Measurements from ENCODE around the gene BAD.

BAD gene

DNA sequence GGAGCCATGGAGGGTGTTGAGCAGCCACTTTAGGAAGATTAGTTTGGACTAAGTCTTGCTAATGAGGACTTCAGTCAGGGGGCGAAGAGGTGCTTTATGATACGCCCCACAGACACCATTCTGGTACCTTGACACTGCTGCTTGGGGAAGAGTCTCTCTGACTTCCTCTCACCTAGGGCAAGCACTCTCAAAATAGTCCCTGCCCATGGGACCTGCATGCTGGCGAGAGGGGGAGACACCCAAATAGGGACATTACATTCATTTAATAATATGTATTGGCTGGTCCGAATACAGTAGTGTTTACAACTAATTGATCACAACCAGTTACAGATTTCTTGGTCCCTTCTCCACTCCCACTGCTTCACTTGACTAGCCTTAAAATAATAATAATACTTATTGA lies 11.3 kb upstream of the BAD start:
- no peak for DNase-seq

DNA sequence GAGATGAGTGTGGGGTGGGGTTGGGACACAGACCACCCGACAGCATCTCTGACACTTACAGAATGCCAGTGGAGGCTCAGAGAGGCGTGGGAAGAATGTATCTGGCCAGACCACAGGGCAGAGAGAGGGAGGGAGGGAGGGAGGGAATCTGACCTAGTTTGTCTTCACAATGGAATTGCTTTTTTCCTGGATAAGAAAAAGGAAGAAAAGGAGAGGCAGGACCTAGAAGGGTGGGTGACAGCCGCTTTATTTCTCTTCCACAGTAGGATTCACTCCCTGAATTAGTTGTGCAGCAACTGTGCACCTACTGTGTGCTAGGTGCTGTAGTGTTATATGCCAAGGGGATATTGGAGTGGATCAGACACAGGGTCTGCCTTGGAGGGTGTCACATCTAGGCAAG lies 10.3 kb upstream of the BAD start:
- peak; percentile 78 for DNase-seq

DNA sequence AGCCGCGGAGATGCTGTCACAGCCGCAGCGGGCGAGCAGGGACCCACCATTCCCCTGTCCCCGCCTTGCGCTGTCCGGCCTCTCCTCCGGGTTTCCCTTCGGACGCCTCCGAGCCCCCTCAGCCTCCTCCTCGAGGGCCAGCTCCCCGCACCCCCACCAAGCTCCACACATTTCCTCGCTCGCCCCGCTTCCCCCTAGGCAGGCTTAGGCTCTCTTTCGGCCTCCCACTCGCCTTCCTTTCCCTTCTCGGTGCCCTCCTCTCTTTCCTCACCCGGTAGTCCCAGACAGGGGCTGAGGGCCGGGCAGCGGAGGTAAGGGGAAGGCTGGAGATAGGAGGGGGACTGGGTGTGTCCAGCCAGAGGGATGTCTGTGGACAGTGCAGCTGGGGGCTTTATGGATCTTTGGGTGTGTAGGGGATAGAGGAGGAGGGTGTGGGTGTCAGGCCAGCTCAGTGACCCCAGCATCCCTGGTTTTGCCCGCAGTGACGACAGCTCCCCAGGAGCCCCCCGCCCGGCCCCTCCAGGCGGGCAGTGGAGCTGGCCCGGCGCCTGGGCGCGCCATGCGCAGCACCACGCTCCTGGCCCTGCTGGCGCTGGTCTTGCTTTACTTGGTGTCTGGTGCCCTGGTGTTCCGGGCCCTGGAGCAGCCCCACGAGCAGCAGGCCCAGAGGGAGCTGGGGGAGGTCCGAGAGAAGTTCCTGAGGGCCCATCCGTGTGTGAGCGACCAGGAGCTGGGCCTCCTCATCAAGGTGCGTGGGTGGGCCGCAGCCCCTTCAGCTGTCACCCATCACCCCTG lies 8.2 kb upstream of the BAD start:
- peak; percentile 27 for DNase-seq

DNA sequence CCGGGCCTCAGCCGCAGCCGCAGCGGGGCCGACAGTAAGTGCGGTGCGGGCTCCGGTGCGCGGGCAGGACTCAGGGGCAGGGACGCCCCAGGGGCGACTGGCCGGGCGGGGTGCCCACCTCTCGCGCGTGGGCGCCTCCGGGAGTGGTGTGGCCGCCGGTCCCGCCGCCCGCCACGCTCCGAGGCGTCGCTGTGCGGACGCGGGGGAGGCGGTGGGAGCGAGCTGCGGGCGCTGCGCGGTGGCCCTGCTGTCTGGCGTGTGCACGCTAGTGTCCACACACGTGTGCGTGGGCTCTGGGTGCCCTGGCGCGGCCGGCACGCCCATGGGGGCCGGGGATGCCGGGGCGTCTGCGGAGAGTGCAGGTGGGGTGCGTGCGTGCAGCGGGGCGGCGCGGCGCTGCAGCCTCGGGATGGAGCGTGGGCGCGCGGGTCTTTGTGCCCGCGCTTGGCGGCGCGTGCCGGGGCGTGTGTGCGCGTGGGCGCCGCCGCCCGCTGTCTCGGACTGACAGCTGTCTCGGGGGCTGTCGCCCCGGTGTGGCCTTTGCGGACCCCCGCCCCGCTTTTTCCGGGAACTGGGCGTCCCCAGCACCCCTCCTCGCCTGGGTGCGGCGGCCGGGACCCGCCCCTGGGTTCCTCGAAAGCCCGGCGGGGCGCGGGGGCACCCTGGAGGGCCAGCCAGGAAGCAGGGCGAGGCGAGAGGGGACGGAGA lies 7.4 kb upstream of the BAD start:
- peak; percentile 61 for DNase-seq

GRCh38 chr11:64291262-64291751 lies 6.8 kb upstream of the BAD start, which contains the start of gene KCNK4:
Gene KCNK4 (plus strand): TSS chr11:64291302. CDS start chr11:64293019, 1,717 bp downstream.
- DNase-seq: no peak

DNA sequence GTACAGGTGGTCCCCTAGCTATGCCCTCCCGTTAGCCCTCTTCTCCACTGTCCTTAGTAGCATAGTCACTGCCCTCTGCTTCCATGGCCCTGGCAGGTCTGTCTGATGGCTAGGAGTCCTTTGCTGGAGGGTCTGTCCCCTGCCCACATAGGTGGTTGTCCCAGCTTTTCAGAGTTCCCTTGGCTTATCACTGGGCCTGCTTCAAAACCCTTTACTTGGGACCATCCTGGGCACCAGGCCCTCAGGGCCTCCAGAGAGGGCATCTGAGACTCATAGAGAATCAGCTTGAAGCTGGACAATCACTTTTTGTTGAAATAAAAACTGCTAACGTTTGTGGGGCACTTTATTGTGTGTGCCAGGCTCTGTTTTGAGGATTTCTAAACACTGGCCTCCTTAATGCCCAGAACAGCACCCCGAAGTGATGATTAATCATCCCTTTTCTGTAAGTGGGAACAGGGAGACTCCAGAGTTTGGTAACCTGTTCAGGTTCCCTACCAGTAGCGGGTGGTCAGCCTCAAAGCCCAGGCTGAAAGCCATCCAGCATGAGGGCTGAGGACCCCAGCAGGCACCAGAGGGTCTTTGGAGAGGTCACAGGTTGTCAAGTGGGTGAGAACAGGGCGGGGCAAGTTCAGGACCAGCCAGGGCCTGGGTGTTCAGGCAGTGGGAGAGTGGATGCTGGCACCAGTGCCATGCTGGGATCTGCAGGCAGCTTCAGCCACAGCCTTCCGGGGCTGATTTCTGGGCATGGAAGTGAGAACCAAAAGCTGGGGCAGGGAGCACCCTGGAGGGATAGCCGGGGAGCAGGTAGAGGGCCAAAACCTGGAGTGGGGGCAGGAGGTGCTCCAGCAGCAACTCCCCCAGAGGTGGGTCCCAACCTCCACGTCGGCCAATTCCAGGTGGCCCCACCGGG lies 6.1 kb upstream of the BAD start:
- no peak for DNase-seq

GRCh38 chr11:64289002-64289564 lies 4.6 kb upstream of the BAD start:
- DNase-seq: no peak

DNA sequence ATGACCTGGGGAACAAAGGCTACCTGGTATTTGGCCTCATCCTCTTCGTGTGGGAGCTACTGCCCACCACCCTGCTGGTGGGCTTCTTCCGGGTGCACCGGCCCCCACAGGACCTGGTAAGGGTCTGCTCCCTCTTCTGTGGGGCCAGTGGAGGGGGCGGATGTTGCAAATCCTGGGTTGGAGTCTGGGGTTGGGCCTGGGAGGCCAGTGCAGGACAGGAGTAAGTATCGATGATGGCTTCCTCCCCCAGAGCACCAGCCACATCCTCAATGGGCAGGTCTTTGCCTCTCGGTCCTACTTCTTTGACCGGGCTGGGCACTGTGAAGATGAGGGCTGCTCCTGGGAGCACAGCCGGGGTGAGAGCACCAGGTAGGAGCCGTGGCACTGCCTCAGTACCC lies 3.9 kb upstream of the BAD start:
- DNase-seq: no peak

- no peak for DNase-seq
Observed at GRCh38 chr11:64287676-64288352, 3.3 kb upstream of the BAD start.

DNA sequence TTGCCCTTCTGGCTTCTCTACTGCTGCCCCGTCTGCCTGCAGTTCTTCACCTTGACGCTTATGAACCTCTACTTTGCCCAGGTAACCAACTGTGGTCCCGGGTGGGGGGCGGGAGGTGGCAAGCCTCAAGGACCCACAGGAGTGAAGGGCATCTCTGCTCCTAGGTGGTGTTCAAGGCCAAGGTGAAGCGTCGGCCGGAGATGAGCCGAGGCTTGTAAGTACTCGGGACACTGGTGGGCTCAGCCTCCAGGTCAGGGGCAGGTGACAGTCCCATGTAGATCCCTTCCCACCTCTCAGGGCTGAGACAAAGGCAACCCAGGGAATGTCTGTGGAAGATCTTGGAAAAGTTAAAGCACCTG lies 2.3 kb upstream of the BAD start:
- DNase-seq: no peak

DNA sequence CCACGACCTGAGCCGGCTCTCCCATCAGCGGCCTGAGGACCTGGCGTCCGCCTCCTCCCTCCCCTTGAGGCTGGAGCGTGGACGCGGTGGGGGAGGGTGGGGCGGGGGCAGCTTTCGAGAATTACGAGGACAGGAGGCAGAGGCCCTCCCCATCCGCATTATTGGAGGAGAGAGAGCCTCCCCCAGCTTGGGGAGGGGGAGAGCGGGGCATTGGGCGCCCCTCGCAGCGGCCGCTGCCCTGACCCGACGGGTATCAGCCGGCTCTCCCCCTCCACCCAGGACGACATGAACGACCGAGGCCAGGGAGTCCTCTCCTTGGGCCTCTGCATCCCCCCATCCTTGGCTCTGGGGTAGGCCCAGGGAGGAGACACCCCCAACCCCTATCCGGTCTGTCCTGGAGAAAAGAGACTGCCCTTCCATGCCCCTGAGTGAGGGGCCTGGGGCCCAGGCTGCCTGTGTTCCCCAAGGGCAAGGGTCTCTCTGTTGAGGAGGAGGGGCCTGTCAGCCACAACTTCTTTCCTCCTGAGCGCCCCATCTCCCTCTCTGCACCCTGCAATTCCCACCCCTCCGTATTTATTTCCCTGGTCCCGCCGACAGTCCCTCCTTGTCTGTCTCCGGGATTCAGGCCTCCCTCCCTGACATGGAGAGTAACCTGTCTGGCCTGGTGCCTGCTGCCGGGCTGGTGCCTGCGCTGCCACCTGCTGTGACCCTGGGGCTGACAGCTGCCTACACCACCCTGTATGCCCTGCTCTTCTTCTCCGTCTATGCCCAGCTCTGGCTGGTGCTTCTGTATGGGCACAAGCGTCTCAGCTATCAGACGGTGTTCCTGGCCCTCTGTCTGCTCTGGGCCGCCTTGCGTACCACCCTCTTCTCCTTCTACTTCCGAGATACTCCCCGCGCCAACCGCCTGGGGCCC lies 1.7 kb upstream of the BAD start:
- no peak for DNase-seq

DNA sequence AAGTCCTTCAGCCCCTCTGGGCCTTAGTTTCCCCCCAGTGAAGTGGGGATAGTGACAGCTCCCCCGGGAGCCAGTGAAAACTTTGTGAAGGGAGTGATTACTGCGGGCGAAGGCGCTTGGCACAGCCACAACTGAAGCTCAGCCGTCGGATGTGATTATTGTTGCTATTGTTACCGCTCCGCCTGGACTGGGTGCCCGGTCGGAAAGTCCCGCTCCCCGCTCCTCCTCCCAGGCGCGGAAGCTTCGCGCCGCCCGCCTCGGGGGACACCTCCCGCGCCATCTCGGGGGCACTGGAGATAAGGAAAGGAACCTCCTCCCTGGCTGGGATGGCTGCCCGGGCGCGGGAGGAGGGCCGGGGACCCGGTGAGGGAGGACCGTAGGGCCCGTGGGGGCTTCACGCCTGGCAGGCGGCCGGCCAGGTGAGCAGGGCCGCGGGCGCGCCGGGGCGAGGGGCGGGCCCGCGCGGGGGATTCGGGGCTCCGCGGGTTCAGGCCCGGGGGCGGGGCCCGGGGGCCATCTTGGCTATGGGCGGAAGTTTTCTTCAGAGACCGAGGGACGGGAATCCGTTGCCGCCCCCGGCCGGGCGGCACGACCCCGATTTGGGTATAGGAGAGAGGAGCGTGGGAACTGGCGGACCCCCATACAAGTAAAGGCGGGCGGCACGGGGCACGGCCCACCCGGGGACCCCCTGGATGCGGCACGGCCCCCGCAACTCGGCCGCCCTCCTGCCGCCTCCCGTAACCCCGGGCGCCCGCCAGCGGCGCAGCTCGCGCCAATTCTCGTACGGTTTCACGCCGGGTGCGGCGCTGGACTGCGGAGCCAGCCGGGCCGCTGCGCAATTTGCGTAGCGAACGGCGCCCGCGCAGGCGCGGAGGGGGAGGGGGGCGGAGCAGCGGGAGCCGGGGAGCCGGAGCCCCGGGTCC lies 758 bp upstream of the BAD start, which contains the start of gene GPR137:
GPR137 (plus strand) TSS at position 887 of the 923 bp plus-strand sequence. CDS start 677 bp downstream, outside the sequence.
- DNase-seq: peak; percentile 98

- no peak for DNase-seq
Observed at GRCh38 chr11:64283092-64283491, 1.4 kb downstream of the BAD start.

DNA sequence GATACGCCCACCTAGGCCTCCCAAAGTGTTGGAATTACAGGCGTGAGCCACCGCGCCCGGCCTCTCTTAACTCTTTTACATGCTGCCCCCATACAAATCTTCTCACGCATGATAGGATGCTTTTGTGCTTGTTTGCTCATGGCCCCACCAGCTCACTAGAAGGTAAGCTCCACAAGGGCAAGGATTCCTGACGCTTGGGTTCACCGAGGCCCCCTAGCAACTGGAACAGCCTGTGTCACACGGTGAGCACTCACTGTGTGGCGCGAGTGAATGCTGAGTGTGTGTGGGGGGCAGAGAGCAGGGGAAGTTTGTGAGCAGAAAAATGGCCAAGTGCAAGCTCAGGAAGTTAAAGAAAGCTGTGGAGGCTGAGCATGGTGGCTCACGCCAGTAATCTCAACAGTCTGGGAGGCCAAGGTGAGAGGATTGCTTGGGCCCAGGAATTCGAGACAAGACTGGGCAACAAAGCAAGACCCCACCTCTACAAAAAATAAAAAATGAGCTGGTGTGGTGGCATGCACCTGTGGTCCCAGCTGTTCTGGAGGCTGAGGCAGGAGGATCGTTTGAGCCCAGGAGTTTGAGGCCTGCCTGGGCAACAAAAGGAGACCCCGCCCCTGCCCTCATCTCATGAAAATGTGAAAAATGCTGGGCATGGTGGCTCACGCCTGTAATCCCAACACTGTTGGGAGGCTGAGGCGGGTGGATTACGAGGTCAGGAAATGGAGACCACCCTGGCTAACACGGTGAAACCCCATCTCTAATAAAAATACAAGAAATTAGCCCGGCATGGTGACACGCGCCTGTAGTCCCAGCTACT lies 2.3 kb downstream of the BAD start:
- DNase-seq: no peak

DNA sequence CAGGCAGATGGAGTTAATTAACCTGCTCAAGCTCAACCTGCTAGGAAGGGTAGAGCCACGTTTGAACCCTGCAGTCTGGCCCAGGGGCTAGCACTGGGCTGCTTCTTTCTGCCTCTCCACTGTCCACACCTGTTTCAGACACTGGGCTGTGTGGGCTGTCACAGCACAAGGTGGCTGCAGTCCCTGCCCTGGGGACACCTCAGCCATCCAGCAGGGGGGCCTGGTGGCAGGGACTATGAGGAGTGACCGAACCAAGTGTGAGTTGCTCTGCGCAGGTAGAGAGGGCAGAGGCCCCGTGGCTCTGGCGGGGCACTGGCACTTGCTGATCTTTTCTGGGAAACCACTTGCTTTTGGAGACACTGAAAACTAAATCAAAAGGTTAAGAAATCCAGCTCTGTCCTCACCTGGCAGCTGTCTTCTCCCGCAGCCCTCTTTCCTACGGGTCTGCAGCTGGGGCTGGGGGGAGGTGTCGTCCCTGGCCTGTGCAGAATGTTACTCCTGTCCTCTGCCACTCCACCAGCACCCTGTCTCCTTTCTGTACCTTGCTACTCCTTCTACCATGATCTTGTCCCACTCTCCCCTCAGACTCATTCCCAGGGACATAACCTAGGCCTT lies 5.8 kb downstream of the BAD start:
- DNase-seq: no peak

GRCh38 chr11:64276653-64277431 lies 7.6 kb downstream of the BAD start:
- no peak for DNase-seq

DNA sequence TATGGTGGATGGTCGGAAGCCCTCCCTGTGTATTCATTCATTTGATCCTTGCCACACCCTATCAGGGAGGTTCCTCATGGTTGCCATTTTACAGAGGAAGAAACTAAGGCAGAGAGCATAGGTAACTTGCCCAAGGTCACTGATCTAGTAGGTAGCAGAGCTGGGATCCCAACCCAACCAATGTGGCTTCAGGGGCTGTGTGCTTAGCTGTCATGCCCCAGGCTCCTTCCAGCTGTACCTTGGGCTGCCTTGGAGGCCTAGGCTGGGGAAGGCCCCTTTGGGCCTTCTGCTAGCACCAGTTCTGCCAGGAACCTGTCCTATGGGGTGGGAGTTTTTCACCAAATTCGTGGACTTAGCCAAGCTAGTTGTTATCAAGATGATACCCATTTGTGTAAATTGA lies 8.6 kb downstream of the BAD start:
- DNase-seq: no peak
